AG09309 (cell line): ENCODE data around the gene VEPH1.

Experiments used
- DNase-seq: peaks from one replicate; pipeline ENCODE4 v3.0.0-alpha.2; 2010; ENCODE audit warnings: low read depth
- H3K4me3 ChIP-seq: 2 replicates; pipeline ENCODE4 v1.5.1; 2011; ENCODE audit warnings: mild to moderate bottlenecking, low read depth, low read length, moderate library complexity; ENCODE audit not compliant: control insufficient read depth
- TF ChIP-seq, protein P1 (sequence below): IDR thresholded peaks from 2 replicates; pipeline ENCODE4 v1.5.1; 2011; ENCODE audit warnings: mild to moderate bottlenecking, low read depth, low read length, inconsistent platforms; ENCODE audit not compliant: insufficient read depth, control insufficient read depth; ENCODE audit errors: missing control alignments

The VEPH1 gene

DNA sequence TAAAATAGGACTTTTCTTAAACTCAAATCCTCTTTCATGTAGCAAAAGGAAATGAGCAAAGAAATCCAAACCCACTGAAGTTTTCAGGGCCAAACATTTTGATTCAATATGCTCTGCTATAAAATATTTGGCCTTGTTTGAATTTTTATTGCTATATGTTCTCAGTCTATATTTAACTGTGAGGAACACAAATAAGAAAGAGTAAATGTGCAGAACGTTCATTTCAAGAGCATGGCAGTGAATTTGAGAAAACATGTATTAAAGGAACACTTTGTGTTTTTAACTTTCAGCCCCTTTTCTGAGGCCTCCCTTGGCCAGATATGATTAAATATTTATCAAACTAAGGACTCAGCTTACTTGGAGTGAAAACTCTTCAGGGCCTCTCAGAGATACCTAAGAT, 218.5 kb downstream of the VEPH1 start:
- TF ChIP-seq, protein P1, sequence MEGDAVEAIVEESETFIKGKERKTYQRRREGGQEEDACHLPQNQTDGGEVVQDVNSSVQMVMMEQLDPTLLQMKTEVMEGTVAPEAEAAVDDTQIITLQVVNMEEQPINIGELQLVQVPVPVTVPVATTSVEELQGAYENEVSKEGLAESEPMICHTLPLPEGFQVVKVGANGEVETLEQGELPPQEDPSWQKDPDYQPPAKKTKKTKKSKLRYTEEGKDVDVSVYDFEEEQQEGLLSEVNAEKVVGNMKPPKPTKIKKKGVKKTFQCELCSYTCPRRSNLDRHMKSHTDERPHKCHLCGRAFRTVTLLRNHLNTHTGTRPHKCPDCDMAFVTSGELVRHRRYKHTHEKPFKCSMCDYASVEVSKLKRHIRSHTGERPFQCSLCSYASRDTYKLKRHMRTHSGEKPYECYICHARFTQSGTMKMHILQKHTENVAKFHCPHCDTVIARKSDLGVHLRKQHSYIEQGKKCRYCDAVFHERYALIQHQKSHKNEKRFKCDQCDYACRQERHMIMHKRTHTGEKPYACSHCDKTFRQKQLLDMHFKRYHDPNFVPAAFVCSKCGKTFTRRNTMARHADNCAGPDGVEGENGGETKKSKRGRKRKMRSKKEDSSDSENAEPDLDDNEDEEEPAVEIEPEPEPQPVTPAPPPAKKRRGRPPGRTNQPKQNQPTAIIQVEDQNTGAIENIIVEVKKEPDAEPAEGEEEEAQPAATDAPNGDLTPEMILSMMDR: no peak
- H3K4me3 ChIP-seq: no peak overlapping the region
- no peak for DNase-seq

DNA sequence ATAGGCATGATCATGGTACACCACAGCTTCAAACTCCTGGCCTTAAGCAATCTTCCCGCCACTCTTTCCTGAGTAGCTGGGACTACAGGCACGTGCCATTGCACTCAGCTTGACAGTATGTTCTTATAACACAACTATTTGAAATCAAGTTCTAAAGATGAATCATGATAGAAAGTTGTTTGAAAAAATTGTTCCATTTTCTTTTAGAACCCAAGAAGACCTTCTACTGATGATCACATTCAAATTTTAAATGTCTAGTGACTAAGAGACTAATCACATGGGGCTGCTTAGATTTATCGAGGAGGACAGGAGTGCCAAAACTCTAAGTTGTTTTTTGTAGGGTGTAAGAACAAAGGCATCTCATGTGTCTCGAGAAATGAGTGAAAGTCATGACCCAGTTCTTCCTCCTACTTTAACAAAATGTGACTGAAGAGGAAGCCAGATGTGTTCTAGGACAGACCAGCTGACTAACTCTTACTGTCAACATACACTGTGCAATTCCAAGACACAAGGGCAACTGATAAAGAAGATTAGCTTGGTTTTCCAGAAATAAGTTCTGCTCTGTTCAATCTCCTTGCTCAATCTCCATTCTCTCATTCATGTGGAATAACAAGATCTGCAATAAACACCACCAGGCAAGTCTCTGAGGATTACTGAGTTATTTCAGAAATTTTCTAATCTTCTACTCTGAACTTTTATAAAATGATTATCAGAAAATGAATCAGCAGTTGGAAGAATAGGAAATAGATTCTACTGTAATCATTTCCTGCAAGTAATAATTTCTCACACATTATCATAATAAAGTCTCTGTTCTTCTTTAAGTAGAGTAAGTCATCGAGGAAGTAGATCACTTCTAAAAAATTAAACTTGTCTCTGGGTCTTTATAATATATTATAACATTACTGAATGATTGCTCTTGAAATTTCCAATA, 220.7 kb downstream of the VEPH1 start:
- H3K4me3 ChIP-seq: no peak overlapping the region
- peak; percentile 99 for DNase-seq
- TF ChIP-seq, protein P1: no peak

DNA sequence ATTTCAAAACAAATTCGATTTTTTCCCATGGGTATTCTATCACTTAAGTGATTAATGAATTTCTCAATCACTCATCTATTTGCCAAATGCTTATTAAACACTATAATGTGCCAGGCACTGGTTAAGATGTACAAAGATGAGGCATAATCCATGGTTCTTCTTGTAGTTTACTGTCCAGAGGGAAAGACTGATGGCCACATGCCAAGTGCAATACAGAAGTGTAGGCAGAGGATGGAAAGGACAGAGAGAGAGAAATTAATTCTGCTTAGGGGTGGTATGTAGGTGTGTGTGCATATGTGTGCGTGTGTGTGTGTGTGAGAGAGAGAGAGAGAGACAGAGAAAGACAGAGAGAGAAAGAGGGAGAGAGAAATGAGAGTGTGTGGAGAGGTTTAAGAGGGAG, 222.4 kb downstream of the VEPH1 start:
- no peak overlapping the region for H3K4me3 ChIP-seq
- TF ChIP-seq, protein P1: no peak
- no peak for DNase-seq

DNA sequence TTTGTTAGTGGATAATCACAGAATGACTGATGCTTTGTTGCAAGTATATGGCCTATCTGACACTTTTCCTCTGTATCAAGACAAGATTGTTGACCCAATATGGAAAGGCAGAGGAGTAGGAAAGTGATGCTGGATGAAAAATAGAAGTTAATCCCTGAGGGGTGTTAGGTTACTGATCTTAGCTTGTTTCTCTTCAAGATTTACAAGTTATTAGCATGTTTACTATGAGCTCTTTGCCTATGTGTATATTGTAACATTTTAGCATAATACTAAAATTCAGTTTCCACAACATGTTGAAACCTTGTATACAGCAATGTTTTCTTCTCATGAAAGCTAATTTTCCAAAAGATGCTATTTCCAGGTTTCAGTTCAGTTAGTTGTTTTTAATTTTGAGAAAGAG, 222.9 kb downstream of the VEPH1 start:
- no peak for DNase-seq
- TF ChIP-seq, protein P1: no peak

DNA sequence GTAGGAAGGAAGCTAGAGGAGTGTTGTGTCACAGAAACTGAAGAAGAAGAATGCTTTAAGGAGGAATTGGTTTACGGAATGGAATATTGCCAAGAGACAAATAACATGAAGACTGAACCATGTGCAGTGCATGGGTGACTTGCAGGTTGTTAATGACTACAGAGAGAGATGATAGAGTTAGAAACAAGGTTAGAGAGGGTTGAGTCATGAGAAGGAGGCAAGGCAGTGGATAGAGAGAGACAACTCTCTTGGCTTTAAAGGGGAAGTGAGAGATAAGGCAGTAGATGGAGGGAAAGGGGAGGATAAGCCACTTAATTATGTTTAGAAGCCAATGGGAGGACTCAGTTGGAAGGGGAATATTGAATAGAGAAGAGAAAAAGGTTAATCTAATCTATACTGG, 224.0 kb downstream of the VEPH1 start:
- no peak for DNase-seq
- TF ChIP-seq, protein P1: no peak
- H3K4me3 ChIP-seq: no peak overlapping the region

More for the DNA sequence above, 222.9 kb downstream of the VEPH1 start:
- H3K4me3 ChIP-seq: no peak overlapping the region

DNA sequence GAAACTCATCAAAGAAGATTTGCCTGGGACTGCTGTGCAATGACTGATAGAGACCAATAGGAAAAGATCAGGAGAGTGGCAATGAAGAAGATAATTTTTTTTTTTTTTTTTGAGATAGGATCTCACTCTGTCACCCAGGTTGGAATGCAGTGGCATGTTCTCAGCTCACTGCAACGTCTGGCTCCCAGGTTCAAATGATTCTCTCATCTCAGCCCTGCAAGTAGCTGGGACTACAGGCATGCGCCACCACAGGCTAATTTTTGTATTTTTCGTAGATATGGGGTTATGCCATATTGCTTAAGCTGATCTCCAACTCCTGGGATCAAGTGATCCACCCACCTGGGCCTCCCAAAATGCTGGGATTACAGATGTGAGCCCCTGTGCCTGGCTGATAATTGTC, 226.4 kb downstream of the VEPH1 start:
- DNase-seq: no peak
- H3K4me3 ChIP-seq: no peak overlapping the region
- TF ChIP-seq, protein P1: no peak
